Stimulated activated CD4-positive, alpha-beta T cell treated with anti-CD3 and anti-CD28 coated beads, TNF-alpha, amount 100 ng/mL, for 4 hours (primary cell): ENCODE results near the gene CST7.
A peak's percentile ranks its signal among the peaks of the same experiment; 100 is the strongest.
"Not testable (repeated sequence)": the region's sequence is repeated elsewhere in the genome, so short reads cannot be mapped to it uniquely, and the experiment has no call there.

Source experiments
- DNase-seq, 3 experiments: peaks; one replicate each; pipeline ENCODE4 v3.0.0-alpha.2; 2020; ENCODE audit warnings: low read depth in 3 of 3

The CST7 gene

DNA sequence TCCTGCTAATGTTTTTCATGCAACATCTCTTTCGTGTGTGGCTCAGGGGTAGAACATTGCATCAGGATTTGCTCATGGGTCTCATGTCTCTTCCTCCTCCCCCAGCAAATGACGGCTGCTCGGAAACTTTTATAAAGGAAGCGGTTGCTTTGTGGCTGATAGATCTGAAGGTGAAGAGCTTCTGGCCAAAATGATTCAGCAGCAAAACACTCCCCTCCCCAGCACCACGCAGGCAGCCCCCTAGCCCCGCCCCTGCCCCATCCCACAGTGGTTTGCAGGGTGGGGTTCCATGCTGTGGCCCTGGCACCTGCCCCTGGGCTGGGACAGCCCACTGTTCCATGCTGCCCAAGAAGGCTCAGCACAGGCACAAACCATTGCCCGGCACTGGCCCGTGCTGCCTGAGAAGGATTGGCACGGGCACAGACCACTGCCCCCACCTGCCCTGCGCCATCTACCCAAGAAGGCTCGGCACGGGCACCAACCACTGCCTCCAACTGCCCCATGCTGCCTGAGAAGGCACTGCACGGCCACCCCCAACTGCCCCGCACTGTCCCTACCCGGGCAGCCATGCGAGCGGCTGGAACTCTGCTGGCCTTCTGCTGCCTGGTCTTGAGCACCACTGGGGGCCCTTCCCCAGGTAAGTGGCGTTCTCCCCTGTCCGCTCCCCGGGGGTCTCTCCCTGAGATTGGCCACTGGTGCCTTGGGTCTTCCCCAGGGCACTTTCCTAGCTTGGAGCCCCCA lies at the start of gene CST7:
TSS of gene CST7 (plus strand) at position 331 of the 741 bp plus-strand sequence. CDS start at position 568, 237 bp downstream.
- peak; percentile 57 to 73 (median 73) for DNase-seq

GRCh38 chr20:24906806-24907205 lies 42.3 kb upstream of the CST7 start:
- no peak for DNase-seq

GRCh38 chr20:24908642-24909041 lies 40.4 kb upstream of the CST7 start:
- DNase-seq, result no peak

DNA sequence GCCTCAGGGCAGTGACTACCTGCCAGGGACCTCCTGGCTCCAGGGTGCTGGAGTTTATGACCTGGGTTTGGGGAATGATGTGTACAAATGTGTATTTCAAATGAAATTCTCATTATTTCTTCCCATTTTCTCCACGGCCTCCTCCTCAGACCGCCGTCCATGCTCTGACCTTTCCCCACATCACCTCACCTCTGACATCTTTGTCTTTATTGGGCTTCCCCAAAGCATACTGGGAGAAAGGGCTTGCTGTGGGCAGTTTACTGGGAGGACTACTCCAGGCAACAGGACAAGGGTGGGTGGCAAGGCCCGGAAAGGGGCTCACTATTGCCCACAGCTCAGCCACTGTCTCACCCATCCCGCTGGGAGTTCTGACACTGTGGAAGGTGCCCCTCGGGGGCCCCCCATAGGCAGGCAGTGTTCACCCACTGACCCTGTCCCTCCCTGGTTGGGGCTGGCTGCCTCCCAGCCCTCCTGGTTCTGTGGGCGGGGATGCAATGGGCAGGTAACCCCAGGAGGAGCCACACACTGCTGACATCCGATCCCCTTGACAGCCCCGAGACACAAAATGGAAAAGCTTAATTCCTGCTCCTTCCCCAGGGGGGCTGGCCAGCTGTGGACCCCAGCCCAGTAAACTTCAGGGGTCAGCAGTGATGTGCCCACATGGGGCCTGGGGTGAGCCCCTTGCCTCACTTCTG lies 39.8 kb upstream of the CST7 start:
- no peak for DNase-seq

- DNase-seq, result no peak
Measured at GRCh38 chr20:24909861-24910260, 39.2 kb upstream of the CST7 start.

- no peak for DNase-seq
Measured at GRCh38 chr20:24910461-24910860, 38.6 kb upstream of the CST7 start.

DNA sequence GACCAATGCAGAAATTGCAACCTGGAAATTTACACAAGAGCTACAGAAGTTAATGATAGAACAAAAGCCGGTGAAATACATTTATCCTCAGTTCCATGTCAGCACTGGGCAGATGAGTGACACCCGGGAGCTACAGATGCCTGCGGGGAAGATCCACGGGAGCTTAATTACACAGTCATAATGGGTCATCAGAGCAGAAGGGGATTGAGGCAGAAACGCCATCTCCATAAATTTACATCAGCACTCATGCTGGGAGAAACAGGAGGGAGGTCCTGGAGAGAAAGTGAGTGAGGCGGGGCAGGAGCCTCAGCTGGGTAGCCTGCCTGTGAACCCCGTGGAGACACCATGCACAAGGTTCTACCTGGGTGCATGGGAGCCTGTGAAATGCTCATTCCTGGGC lies 37.6 kb upstream of the CST7 start:
- no peak for DNase-seq

DNA sequence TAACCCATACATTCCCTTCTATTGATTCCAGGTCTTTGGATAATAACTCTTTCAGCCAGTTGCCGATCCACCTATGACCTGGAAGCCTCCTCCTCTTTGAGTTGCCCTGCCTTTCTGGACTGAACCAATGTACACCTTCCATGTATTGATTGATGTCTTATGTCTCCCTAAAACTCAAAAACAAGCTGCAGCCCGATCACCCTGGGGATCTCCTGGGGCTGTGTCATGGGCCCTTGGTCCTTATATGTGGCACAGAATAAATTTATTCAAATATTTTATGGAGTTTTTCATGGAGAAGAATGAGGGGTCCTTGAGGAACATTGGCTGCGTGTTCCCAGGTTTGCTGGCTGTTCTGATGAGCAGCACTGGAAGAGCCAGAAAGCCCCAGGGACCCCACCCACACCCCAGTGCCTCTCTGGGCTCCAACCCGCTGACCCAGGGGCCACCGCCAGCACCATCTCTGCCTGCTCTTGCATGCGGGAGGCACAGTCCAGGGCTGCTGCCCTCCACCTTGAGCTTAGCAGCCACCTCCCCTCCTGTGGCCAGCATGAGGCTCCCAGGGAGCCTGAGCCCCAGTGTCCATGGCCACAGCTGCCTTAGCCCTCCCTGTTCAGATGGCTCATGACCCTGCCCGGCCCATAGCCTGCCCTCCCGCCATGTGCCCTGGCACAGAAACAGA lies 36.5 kb upstream of the CST7 start:
- no peak for DNase-seq

DNA sequence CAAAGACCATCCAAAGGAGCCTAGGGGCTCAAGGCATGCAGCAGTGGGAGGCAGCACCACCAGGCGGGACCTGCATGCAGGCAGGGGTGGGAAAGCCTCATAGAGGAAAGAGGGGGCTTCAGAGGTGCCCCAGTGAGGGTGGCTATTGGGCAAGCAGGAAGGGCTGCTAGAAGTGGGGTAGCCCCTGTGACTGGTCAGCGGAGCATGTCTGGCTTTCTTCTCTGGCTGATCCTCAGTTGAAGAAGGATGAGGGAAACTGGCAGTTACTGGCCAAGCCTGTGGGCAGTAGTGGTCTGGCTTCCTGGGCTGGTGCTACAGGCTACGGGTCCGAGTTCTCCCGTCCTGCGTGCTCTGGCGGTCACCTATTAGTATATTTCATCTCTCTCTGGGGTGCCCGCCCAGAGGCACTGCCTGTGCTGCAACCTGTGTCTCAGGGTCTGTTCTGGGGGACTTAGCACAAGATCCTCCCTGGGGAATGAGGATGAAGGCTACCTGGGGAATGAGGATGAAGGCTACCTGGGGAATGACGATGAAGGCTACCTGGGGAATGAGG lies 35.9 kb upstream of the CST7 start:
- DNase-seq, result no peak

GRCh38 chr20:24914388-24915241 lies 34.5 kb upstream of the CST7 start:
- DNase-seq, result no peak

GRCh38 chr20:24915440-24915839 lies 33.6 kb upstream of the CST7 start:
- DNase-seq, result no peak

DNA sequence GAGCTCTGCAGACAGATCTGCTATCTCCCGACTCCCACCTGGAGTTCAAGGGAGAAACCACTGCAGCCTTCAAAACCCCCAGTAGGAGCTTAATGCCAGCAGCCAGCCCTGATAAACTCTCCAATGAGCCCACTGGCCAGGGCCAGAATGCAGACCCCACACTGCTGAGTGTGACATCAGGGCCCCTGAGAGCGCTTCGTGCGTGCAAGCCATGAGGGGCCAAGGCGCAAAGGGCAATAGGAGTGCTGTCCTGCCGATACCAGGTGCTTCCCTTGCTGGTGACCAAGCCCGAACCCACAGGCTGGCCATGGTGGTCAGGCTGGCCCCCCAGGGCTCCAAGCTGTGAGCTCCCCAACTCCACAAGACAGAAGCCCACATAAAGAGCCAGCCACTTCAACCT lies 33.2 kb upstream of the CST7 start:
- no peak for DNase-seq

DNA sequence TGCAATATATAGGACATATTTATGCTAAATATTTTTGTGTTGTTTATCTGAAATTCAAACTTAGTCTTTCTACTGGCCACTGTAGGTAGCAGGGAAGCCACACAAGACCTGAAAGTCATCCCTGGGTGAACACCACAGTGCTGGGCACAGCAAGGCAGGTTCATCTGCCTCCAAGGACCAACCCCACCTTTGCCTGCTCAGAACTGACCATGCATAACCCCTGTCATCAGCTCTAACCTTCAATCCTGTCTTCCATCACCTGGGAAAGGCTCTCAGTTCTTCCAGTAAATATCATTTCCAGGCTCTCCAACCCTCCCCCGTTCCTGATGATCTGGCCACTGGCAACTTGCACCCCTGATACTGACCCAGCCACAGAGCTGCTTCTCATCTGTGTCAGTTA lies 32.7 kb upstream of the CST7 start:
- no peak for DNase-seq

- DNase-seq, result no peak
Measured at GRCh38 chr20:24917056-24917455, 32.0 kb upstream of the CST7 start.

DNA sequence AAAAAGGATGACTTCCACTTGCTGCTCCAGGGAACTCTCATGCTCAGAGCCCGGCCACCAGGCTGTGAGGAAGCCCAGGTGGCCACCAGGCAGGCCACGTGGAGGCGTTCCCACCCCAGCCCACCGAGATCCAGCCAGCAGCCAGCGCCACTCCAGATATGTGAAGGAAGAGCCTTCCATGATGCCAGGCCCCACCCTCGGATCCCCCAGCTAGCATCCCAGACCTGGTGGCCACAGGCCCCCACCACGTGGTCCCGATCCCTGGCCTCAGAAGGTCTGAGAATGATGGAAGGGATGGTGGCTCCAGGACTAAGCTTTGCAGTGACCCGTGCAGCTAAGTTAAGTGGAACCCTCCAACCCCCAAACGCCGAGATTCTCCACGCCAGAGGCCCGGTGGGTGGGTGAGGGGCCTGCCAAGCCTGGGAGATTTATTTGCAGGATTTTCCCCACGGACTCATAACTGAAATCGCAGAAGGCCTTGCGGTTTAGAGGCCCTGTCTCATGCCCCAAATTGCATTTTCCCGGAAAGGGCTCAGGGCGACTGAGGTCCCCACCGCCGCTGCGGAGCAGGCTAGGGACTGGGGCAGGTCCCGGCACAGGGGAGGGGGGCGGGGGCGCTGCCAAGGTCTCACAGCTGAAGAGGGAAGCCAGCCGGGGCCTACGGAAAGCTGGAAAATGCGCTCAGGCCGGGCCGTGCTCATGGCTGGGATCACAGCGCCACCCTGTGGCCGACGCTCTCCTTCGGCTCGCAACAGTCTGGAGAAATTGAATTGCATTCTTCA lies 31.1 kb upstream of the CST7 start:
- DNase-seq, result peak in 2 of 3 experiments; percentile 12 to 14

- DNase-seq, result no peak
Measured at GRCh38 chr20:24918579-24919566, 30.2 kb upstream of the CST7 start.

DNA sequence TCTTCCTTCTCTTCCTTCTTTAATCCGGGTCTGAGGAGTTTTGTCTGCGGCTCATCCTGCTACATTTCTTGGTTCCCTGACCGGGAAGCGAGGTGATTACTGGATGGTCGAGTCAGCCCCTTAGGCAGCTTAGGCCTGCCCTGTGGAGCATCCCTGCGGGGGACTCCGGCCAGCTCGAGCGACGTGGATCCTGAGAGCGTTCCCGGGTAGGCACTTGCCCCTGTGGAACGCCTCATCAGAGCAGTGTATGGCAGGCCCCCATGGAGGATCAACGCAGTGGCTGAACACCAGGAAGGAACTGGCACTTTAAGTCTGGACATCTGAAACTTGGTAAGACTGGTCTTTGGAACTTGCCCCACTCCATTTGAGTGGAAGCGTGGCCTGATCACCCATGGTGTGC lies 29.4 kb upstream of the CST7 start:
- DNase-seq, result not testable (repeated sequence)

GRCh38 chr20:24920706-24921105 lies 28.4 kb upstream of the CST7 start:
- not testable (repeated sequence) for DNase-seq

DNA sequence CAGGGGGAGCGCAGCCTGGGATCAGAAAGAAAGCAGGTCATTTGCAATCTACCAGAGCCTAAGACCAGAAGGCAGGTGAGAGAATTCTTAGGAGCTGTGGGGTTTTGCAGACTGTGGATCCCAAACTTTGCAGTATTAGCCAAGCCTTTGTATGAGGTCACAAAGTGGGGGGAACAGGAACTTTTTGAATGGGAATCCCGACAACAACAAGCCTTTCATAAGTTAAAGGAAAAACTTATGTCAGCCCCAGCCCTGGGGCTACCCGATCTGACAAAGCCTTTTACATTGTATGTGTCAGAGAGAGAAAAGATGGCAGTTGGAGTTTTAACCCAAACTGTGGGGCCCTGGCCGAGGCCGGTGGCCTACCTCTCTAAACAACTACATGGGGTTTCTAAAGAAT lies 19.8 kb upstream of the CST7 start:
- not testable (repeated sequence) for DNase-seq
